Adrenal gland (tissue), 12 donors: ENCODE results near the gene DHX38. TPM values are rescaled to one million over a fixed set of nuclear protein-coding genes. Genes with fewer than 3 reads are reported as not detected.
A peak's percentile ranks its signal among the peaks of the same experiment; 100 is the strongest.

ENCODE experiments used
- DNase-seq, 7 donors: peaks; one replicate each; pipeline ENCODE4 v3.0.0-alpha.2; 2019 to 2020
- H3K27ac ChIP-seq, 5 donors: fragments of 200-600 bp; sonication (generic) in 4 of 5; 1 replicate in 3 of 5; 2 replicates in 2 of 5; pipeline versions ENCODE4 v1.5.1 to v1.8.0; 2016 to 2020; ENCODE audit warnings: mild to moderate bottlenecking in 1 of 5
- H3K27me3 ChIP-seq: fragments of 200-600 bp; 2 replicates; pipeline ENCODE4 v1.8.0; 2021
- H3K36me3 ChIP-seq, 2 donors: fragments of 200-600 bp; replicated peaks in 1 of 2; 1 replicate in 1 of 2; 2 replicates in 1 of 2; pipeline versions ENCODE4 v1.5.1 to v1.8.0; 2018 to 2022
- H3K4me1 ChIP-seq, 2 donors: fragments of 200-600 bp; replicated peaks in 1 of 2; 1 replicate in 1 of 2; 2 replicates in 1 of 2; pipeline versions ENCODE4 v1.5.1 to v1.8.0; 2018 to 2021
- H3K4me3 ChIP-seq, 4 donors: fragments of 200-600 bp; sonication (generic) in 3 of 4; one replicate each; pipeline ENCODE4 v1.5.1; 2016 to 2018
- H3K9me3 ChIP-seq, 3 donors: fragments of 200-600 bp; sonication (generic) in 1 of 3; replicated peaks in 1 of 3; 1 replicate in 2 of 3; 2 replicates in 1 of 3; pipeline versions ENCODE4 v1.5.1 to v1.8.0; 2016 to 2021
- CTCF ChIP-seq, 6 experiments: fragments of 450-650 bp in 4 of 6; fragments of 200-600 bp in 2 of 6; sonication (generic) in 1 of 6; IDR thresholded peaks; 1 replicate in 5 of 6; 2 replicates in 1 of 6; pipeline versions ENCODE4 v1.5.1 to v1.8.0; 2016 to 2021; ENCODE audit warnings: antibody characterized with exemption in 6 of 6, mild to moderate bottlenecking in 2 of 6, moderate library complexity in 1 of 6
- POLR2A ChIP-seq, 2 donors: fragments of 450-650 bp; IDR thresholded peaks; one replicate each; pipeline ENCODE4 v1.6.1; 2017; ENCODE audit warnings: antibody characterized with exemption in 2 of 2, mild to moderate bottlenecking in 2 of 2, moderate library complexity in 1 of 2
- WGBS, 4 donors: extraction: QIAGEN DNeasy Blood & Tissue Kit in 2 of 4; methylation state at CpG; one replicate each; pipeline versions ENCODE4 v1.1.5 to v1.1.7; 2013 to 2017; 5-methylcytosine and 5-hydroxymethylcytosine counted together
- intact Hi-C, 2 donors: fragments of 100-400 bp; cut with DNase I; formaldehyde crosslinking; loops; one replicate each; pipeline versions ENCODE4 v1.14.1 to v1.15.0; 2022 to 2023
- polyA plus RNA-seq, 3 donors: library from polyadenylated mRNA; stranded (reverse); fragments of 200-250 nt in 2 of 3; fragments of 350-450 nt in 1 of 3; fragmentation: Illumina TruSeq in 1 of 3; extraction: RNeasy Lipid Tissue Mini Kit (QIAGEN cat#74804) in 1 of 3; gene quantifications; one replicate each; pipeline ENCODE4 v1.2.3, GENCODE V29; 2013 to 2014
- total RNA-seq, 9 donors: library from RNA; depleted of rRNA in 4 of 9; stranded (reverse); fragments of >200 nt in 4 of 9; fragments of 120-200 nt in 1 of 9; fragmentation: NEBNext Ultra II Directional in 1 of 9; extraction: Animal tissue kit (Norgen Biotek cat#: 25700) in 1 of 9; gene quantifications; one replicate each; pipeline versions ENCODE4 v1.1.0 to v1.2.4, GENCODE V29; 2013 to 2023
- donor health status: healthy with polysubstance abuse.
- donor health status: Bipolar disorder and iron deficiency.
- donor health status: DM: yes; HTN: yes; CAD: no.
- donor health status: DM: no; HTN: no; CAD: no.
- donor health status: DM: no; HTN: no; CAD: no.
- donor health status: DM: yes; HTN: yes; CAD: no.

DHX38 gene
- total and polyA plus RNA-seq, 12 donors: 31.9 to 93.1 (median 45.0) TPM

GRCh38 chr16:72083778-72084404, 9.8 kb upstream of the DHX38 start:
- H3K27me3 ChIP-seq: no peaks in the 10 kb centered on the region
- WGBS, 4 donors: 57 to 78% (median 62%) methylated on average over 3 of the region's 3 CpGs
- H3K4me3 ChIP-seq: no peak overlapping the region
- H3K36me3 ChIP-seq: peaks cover 0 to 40% of the 10 kb centered on the region in 2 donors
- intact Hi-C loops: no loop called here
- no peak for DNase-seq
- no peaks in the 10 kb centered on the region for H3K9me3 ChIP-seq
- H3K4me1 ChIP-seq: no peaks in the 10 kb centered on the region
- no peak overlapping the region for H3K27ac ChIP-seq
- no peak for TF ChIP-seq POLR2A (IDR thresholded peaks at IDR 0.05)
- no peak for TF ChIP-seq CTCF (IDR thresholded peaks at IDR 0.05)

DNA sequence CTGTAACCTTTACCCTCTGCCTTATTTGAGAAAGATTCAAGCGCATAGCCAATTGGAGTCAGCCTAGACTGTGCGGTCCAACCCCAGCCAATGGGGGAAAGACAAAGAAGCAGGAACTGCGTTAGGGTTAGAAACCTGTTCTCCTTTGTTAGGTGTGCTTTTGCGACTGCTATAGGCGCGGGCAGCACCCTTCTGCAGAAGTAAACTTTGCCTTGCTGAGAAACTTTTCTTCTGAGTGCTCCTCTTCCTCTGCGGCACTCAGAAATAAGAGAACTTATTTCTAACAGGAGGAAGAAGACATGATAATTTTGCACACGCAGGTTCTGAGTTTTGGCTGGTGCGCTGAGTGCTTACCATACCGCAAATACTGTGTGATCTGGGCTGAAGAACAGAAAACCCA, 9.2 kb upstream of the DHX38 start:
- Histone ChIP-seq H3K4me1 (no peaks in the 10 kb centered on the region), H3K27ac (no peak overlapping the region), H3K9me3 (no peaks in the 10 kb centered on the region), H3K36me3 (peaks cover 0 to 46% of the 10 kb centered on the region in 2 donors), H3K4me3 (no peak overlapping the region), H3K27me3 (no peaks in the 10 kb centered on the region)
- intact Hi-C loops: no loop called here
- no peak for DNase-seq
- TF ChIP-seq CTCF (IDR thresholded peaks at IDR 0.05): no peak
- no peak for TF ChIP-seq POLR2A (IDR thresholded peaks at IDR 0.05)
- WGBS, 4 donors: 95 to 99% (median 98%) methylated on average over 10 of the region's 10 CpGs

DNA sequence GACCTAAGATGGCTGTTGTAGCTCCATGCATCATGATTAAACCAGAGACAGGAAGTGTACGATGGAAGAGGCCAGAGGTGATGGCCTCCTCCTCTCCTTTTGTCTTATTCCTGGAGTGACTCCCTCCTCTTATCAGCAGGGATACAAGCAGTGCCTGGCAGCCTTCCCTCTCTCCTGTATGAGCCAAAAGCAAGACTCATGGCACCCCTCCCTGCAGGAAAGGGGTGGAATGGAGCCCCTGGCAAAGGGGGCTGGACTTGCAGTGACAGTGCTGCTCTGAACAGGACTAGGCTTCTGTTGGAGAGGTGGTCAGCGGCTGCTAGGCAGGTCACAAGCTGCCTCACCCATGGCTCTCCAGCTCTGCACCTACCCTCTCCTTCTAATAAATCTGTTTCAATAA, 8.6 kb upstream of the DHX38 start:
- 54 to 88% (median 73%) methylated on average over 2 of the region's 2 CpGs for WGBS, 4 donors
- Histone ChIP-seq H3K27me3 (no peaks in the 10 kb centered on the region), H3K27ac (no peak overlapping the region), H3K4me3 (no peak overlapping the region), H3K36me3 (peaks cover 0 to 51% of the 10 kb centered on the region in 2 donors), H3K4me1 (no peaks in the 10 kb centered on the region), H3K9me3 (no peaks in the 10 kb centered on the region)
- DNase-seq: peak in 4 of 7 donors; percentile 48 to 67 (median 56)
- intact Hi-C loops: no loop called here
- no peak for TF ChIP-seq POLR2A (IDR thresholded peaks at IDR 0.05)
- TF ChIP-seq CTCF (IDR thresholded peaks at IDR 0.05): no peak

DNA sequence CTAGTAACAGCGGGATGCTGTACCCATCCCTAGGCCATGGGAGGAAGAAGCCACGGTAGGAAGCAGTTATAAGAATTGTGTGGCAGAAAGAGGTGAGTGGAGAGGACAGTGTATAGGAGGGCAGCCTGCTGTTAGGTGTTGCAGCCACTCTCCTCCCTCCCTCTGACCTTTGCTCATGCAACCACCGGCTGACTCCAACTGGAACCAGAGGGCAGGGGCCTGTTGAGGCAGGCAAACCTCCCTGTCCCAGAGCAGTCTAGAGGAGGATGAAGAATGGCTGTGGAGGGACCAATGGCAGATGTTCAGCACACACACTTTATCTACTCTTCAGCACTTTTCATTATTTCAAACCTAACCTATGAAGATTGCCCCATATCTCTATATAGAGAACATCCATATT, 2.4 kb upstream of the DHX38 start:
- H3K4me3 ChIP-seq: no peak overlapping the region
- no peak for DNase-seq
- peaks cover 17 to 32% of the 10 kb centered on the region in 2 donors for H3K4me1 ChIP-seq
- TF ChIP-seq POLR2A (IDR thresholded peaks at IDR 0.05) (no peak), CTCF (IDR thresholded peaks at IDR 0.05) (no peak)
- H3K36me3 ChIP-seq: peaks cover 0 to 47% of the 10 kb centered on the region in 2 donors
- H3K9me3 ChIP-seq: no peaks in the 10 kb centered on the region
- no peak overlapping the region for H3K27ac ChIP-seq
- WGBS, 4 donors: 77 to 81% (median 78%) methylated on average over 3 of the region's 3 CpGs
- H3K27me3 ChIP-seq: no peaks in the 10 kb centered on the region
- intact Hi-C loops: loop anchor here in 1 of 2 donors (5.0 kb wide), 1 partner anchor 79 kb away; no protein-coding TSS in a partner anchor
